IMR-90 (cell line): Measurements from ENCODE around the gene AANAT. TPM values are rescaled to one million over a fixed set of nuclear protein-coding genes. Genes with fewer than 3 reads are reported as not detected.
"Not testable (repeated sequence)": the region's sequence is repeated elsewhere in the genome, so short reads cannot be mapped to it uniquely, and the experiment has no call there.

Experiments
- ATAC-seq: fragments of 200-7000 bp; cut with Tn5 transposase; 2 replicates; pipeline ENCODE4 v1.9.1; 2020; ENCODE audit warnings: low read depth, mild to moderate bottlenecking, moderate library complexity
- BruUV-seq: library from RNA; stranded (reverse); fragments of 400-500 nt; replicated peaks from 2 replicates; lab custom pipeline; 2021; lab: Mats Ljungman, UMichigan
- CTCF ChIA-PET: fragments of 300-600 bp; formaldehyde crosslinking; extraction: SDS; loops from one replicate; lab custom pipeline; 2021; ENCODE audit warnings: antibody characterized with exemption; lab: Yijun Ruan, JAX
- POLR2A ChIA-PET: fragments of 300-600 bp; sonication (Branson Sonifier 250); formaldehyde crosslinking; loops from one replicate; lab custom pipeline; 2022; ENCODE audit warnings: antibody characterized with exemption; ENCODE audit not compliant: unreplicated experiment; lab: Charles Lee
- DNase-seq: peaks from one replicate; pipeline ENCODE4 v3.0.0; 2013
- H2AFZ ChIP-seq: replicated peaks from 2 replicates; pipeline ENCODE3; 2013; ENCODE audit warnings: low read length, mild to moderate bottlenecking; ENCODE audit not compliant: poor library complexity
- H2AK5ac ChIP-seq: 2 replicates; pipeline ENCODE4 v1.6.1; 2013; ENCODE audit warnings: low read depth, low read length, inconsistent platforms
- H2AK9ac ChIP-seq: replicated peaks from 2 replicates; pipeline ENCODE3; 2013; ENCODE audit warnings: mild to moderate bottlenecking, low read depth, low read length, moderate library complexity; ENCODE audit not compliant: poor library complexity
- H2BK120ac ChIP-seq: 2 replicates; pipeline ENCODE4 v1.6.1; 2013; ENCODE audit warnings: low read depth, low read length, inconsistent platforms
- H2BK15ac ChIP-seq: 3 replicates; pipeline ENCODE4 v1.6.1; 2013; ENCODE audit warnings: low read depth, low read length, inconsistent platforms
- H2BK20ac ChIP-seq: 2 replicates; pipeline ENCODE4 v1.6.1; 2013; ENCODE audit warnings: low read depth, mild to moderate bottlenecking, inconsistent platforms, low read length, moderate library complexity
- H2BK5ac ChIP-seq: 2 replicates; pipeline ENCODE4 v1.6.1; 2013; ENCODE audit warnings: mild to moderate bottlenecking, low read depth, low read length, inconsistent platforms; ENCODE audit not compliant: poor library complexity, severe bottlenecking
- H3K14ac ChIP-seq: replicated peaks from 2 replicates; pipeline ENCODE4 v1.6.1; 2013; ENCODE audit warnings: low read depth, low read length, inconsistent platforms
- H3K18ac ChIP-seq: 2 replicates; pipeline ENCODE4 v1.6.1; 2013; ENCODE audit warnings: low read depth, low read length, control low read depth
- H3K23ac ChIP-seq: 2 replicates; pipeline ENCODE4 v1.6.1; 2013; ENCODE audit warnings: low read depth, low read length, inconsistent platforms
- H3K27ac ChIP-seq: 2 replicates; pipeline ENCODE4 v1.5.1; 2013; ENCODE audit warnings: mild to moderate bottlenecking, control low read depth, low read length; ENCODE audit not compliant: insufficient read depth
- H3K27me3 ChIP-seq: 2 replicates; pipeline ENCODE4 v1.6.1; 2013; ENCODE audit warnings: low read length; ENCODE audit not compliant: control insufficient read depth, insufficient read depth
- H3K36me3 ChIP-seq: 2 replicates; pipeline ENCODE4 v1.6.1; 2013; ENCODE audit warnings: low read length, mixed read lengths; ENCODE audit not compliant: control insufficient read depth, insufficient read depth
- H3K4ac ChIP-seq: 2 replicates; pipeline ENCODE4 v1.6.1; 2013; ENCODE audit warnings: low read depth, low read length, inconsistent platforms
- H3K4me1 ChIP-seq: 2 replicates; pipeline ENCODE4 v1.6.1; 2013; ENCODE audit warnings: low read length, mixed read lengths; ENCODE audit not compliant: control insufficient read depth, insufficient read depth
- H3K4me2 ChIP-seq: 2 replicates; pipeline ENCODE4 v1.6.1; 2013; ENCODE audit warnings: low read depth, mild to moderate bottlenecking, control low read depth, low read length, moderate library complexity
- H3K4me3 ChIP-seq: 2 replicates; pipeline ENCODE4 v1.5.1; 2013; ENCODE audit warnings: low read depth, mild to moderate bottlenecking, control low read depth, low read length, moderate library complexity; ENCODE audit not compliant: insufficient read depth
- H3K56ac ChIP-seq: 2 replicates; pipeline ENCODE4 v1.6.1; 2013; ENCODE audit warnings: low read length, inconsistent platforms; ENCODE audit not compliant: insufficient read depth; ENCODE audit errors: extremely low read depth
- H3K79me1 ChIP-seq, 2 experiments: 2 replicates each; pipeline ENCODE4 v1.6.1; 2013; ENCODE audit warnings: low read length in 2 of 2, inconsistent platforms in 1 of 2, low read depth in 1 of 2
- H3K9ac ChIP-seq: 2 replicates; pipeline ENCODE4 v1.6.1; 2013; ENCODE audit warnings: low read depth, low read length, control low read depth
- H3K9me1 ChIP-seq: 2 replicates; pipeline ENCODE4 v1.6.1; 2013; ENCODE audit warnings: low read length, inconsistent platforms; ENCODE audit not compliant: insufficient read depth
- H3K9me3 ChIP-seq: 2 replicates; pipeline ENCODE4 v1.6.1; 2013; ENCODE audit warnings: low read length; ENCODE audit not compliant: control insufficient read depth, insufficient read depth
- H4K20me1 ChIP-seq: 2 replicates; pipeline ENCODE4 v1.6.1; 2013; ENCODE audit warnings: low read length, inconsistent platforms; ENCODE audit not compliant: insufficient read depth
- H4K5ac ChIP-seq: 2 replicates; pipeline ENCODE4 v1.6.1; 2013; ENCODE audit warnings: mild to moderate bottlenecking, low read depth, low read length, control low read depth
- H4K8ac ChIP-seq, 2 experiments: 2 replicates each; pipeline ENCODE4 v1.6.1; 2013; ENCODE audit warnings: low read depth in 2 of 2, low read length in 2 of 2, control low read depth in 1 of 2, inconsistent platforms in 1 of 2
- H4K91ac ChIP-seq: 2 replicates; pipeline ENCODE4 v1.6.1; 2013; ENCODE audit warnings: low read depth, low read length, inconsistent platforms; ENCODE audit not compliant: insufficient read depth
- WGBS, 2 experiments: methylation state at CpG; one replicate each; pipeline versions ENCODE4 v1.1.5 to v1.1.7; 2013; ENCODE audit warnings: missing lambda C conversion rate in 2 of 2; ENCODE audit not compliant: insufficient read length in 1 of 2; ENCODE audit errors: extremely low coverage in 2 of 2; 5-methylcytosine and 5-hydroxymethylcytosine counted together
- dilution Hi-C: fragments of 300-500 bp; cut with HindIII; formaldehyde crosslinking; loops from one replicate; pipeline ENCODE4 v1.14.3; 2018; ENCODE audit warnings: low sequenced_read_pairs; ENCODE audit not compliant: unreplicated experiment
- in situ Hi-C: fragments of 300-500 bp; cut with MboI; formaldehyde crosslinking; loops from 3 replicates; pipeline ENCODE4 v1.14.3; 2019; ENCODE audit warnings: low sequenced_read_pairs, inconsistent platforms, mixed read lengths
- intact Hi-C: fragments of 100-400 bp; cut with micrococcal nuclease; formaldehyde crosslinking; loops from 2 replicates; pipeline ENCODE4 v1.10.0; 2022
- polyA plus RNA-seq, 3 experiments: library from polyadenylated mRNA; depleted of rRNA; stranded (reverse); fragments of >200 nt; gene quantifications; 2 replicates each; pipeline ENCODE4 v1.2.3, GENCODE V29; 2012; ENCODE audit warnings: low replicate concordance in 1 of 3
- total RNA-seq: library from RNA; depleted of rRNA; stranded (reverse); fragments of >200 nt; gene quantifications from 2 replicates; pipeline ENCODE4 v1.2.3, GENCODE V29; 2012

AANAT gene
- total and polyA plus RNA-seq, 2 of the 4 experiments (the other 2 are of a cell fraction) = 0.21 TPM; not detected in 1

DNA sequence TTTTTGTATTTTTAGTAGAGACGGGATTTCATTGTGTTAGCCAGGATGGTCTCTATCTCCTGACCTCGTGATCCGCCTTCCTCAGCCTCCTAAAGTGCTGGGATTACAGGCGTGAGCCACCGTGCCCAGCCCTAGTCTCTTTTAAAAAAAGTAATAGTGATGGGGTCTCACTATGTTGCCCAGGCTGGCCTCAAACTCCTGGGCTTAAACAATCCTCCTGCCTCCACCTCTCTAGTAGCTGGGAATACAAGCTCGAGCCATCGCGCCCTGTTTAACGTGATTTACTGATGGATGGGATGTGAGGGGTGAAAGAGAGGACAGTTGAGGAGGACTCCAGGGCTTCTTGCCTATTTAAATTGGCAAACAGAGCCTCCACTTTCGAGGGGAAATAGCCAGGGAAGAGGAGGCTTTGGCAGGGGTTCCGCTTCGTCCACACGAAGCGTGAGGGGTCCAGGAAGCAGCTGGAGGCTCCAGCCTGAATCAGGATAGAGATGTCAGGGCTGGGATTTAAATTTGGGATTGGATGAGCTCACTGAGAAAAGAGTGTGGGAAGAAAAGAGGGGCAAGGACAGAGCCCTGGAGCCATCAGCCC is 41.2 kb downstream of the AANAT start:
- peaks cover 13% of the 10 kb centered on the region for H3K27me3 ChIP-seq
- intact Hi-C loops, dilution Hi-C loops, H4K20me1 ChIP-seq, H3K14ac ChIP-seq, H4K8ac ChIP-seq, H3K4me1 ChIP-seq, H3K18ac ChIP-seq, H3K56ac ChIP-seq, H2AFZ ChIP-seq, H3K36me3 ChIP-seq, H2BK15ac ChIP-seq, H4K91ac ChIP-seq, H3K4me2 ChIP-seq, H3K4ac ChIP-seq, H3K9me1 ChIP-seq, H3K9me3 ChIP-seq, H2BK120ac ChIP-seq, H3K9ac ChIP-seq, H2BK20ac ChIP-seq, H2BK5ac ChIP-seq, ATAC-seq, BruUV-seq, POLR2A ChIA-PET, H3K23ac ChIP-seq, H3K79me1 ChIP-seq, H2AK9ac ChIP-seq, H3K27ac ChIP-seq, H3K4me3 ChIP-seq, H4K5ac ChIP-seq, DNase-seq: not testable (repeated sequence)
- in situ Hi-C loops = loop anchor here (5.0 to 10.0 kb wide), 3 partner anchors 41 to 204 kb away; partner anchors contain the start of genes AANAT and QRICH2
- WGBS, 2 experiments = no CpG with 5 or more reads among the region's 14 CpGs
- 0 out of 2 replicates have a peak overlapping the region, but pooled peaks have one; percentile 31 for H2AK5ac ChIP-seq
- CTCF ChIA-PET = interaction anchor here (1.0 to 1.2 kb wide), 2 partner anchors 42 to 50 kb away, joined by 3 read pairs; no protein-coding TSS in a partner anchor
